ENCODE measurements around the gene CYP4F11. TPM values are rescaled to one million over a fixed set of nuclear protein-coding genes. Genes with fewer than 3 reads are reported as not detected.
"Not testable (repeated sequence)": the region's sequence is repeated elsewhere in the genome, so short reads cannot be mapped to it uniquely, and the experiment has no call there.

The CYP4F11 gene
- total and polyA plus RNA-seq, 2 donors (not counting 3 experiments of a cell fraction or from before 2014, with no cell fraction given), result not detected

- Histone ChIP-seq H3K9me1 (replicated peaks; ENCODE audit: control insufficient read depth, extremely low read depth, insufficient read depth, low read length) (no peaks in the 10 kb centered on the region), H3K9me3 (replicated peaks; ENCODE audit: control insufficient read depth, insufficient read depth, low read length) (no peaks in the 10 kb centered on the region), H3K4me2 (ENCODE audit: insufficient read depth, low read length) (no peak overlapping the region), H3K27ac (ENCODE audit: insufficient read depth, low read depth, low read length) (no peak overlapping the region), H4K20me1 (replicated peaks; ENCODE audit: control insufficient read depth, extremely low read depth, insufficient read depth, low read length) (no peaks in the 10 kb centered on the region), H3K27me3 (ENCODE audit: control insufficient read depth in 2 of 2, insufficient read depth in 2 of 2, low read length in 2 of 2) (no peaks in the 10 kb centered on the region), H3K36me3 (ENCODE audit: control insufficient read depth in 2 of 2, extremely low read depth in 1 of 2, insufficient read depth in 2 of 2, low read length in 2 of 2) (no peaks in the 10 kb centered on the region), H3K4me3 (replicated peaks in 1 of 3; ENCODE audit: insufficient read depth in 1 of 3, low read depth in 1 of 3, low read length in 3 of 3) (no peak overlapping the region), H3K4me1 (ENCODE audit: control insufficient read depth, extremely low read depth, insufficient read depth, low read length) (no peaks in the 10 kb centered on the region), H3K79me2 (ENCODE audit: control insufficient read depth, insufficient read depth, low read length) (no peaks in the 10 kb centered on the region), H3K9ac (replicated peaks; ENCODE audit: extremely low read depth, insufficient read depth, low read length) (no peak overlapping the region), H2AFZ (ENCODE audit: low read depth, low read length) (no peak overlapping the region)
- DNase-seq (ENCODE audit: low read depth, low spot score) (no peak), FAIRE-seq (no peak)
- dilution Hi-C loops (cut with MboI; ENCODE audit: extremely low pct_ligation_motif_present, low sequenced_read_pairs), result no loop called here
- CTCF ChIA-PET, result interaction anchor here (1.1 kb wide), 1 partner anchor 119 kb away, joined by 3 read pairs; no protein-coding TSS in a partner anchor
- no TSS peak for BruUV-seq (replicated peaks)
- POLR2A ChIA-PET, result no interaction called here
- TF ChIP-seq MYC (IDR thresholded peaks at IDR 0.05; ENCODE audit: low read depth, low read length) (no peak), CTCF (IDR thresholded peaks at IDR 0.05; ENCODE audit: extremely low read depth in 1 of 2, insufficient read depth in 1 of 2, low read depth in 1 of 2, low read length in 2 of 2) (no peak), EZH2 (IDR thresholded peaks at IDR 0.05; ENCODE audit: borderline replicate concordance, low read depth, low read length, severe bottlenecking) (no peak), JUN (IDR thresholded peaks at IDR 0.05; ENCODE audit: borderline replicate concordance, insufficient read depth, insufficient read length, low read depth) (no peak), FOS (IDR thresholded peaks at IDR 0.05; ENCODE audit: borderline replicate concordance, insufficient read depth, low read length) (no peak), POLR2AphosphoS5 (IDR thresholded peaks at IDR 0.05; ENCODE audit: insufficient read depth, low read depth, low read length) (no peak), GATA2 (IDR thresholded peaks at IDR 0.05; ENCODE audit: insufficient read depth, insufficient read length, low read depth, low read length) (no peak), POLR2A (IDR thresholded peaks at IDR 0.05; ENCODE audit: low read depth, low read length) (no peak), MAX (IDR thresholded peaks at IDR 0.05; ENCODE audit: insufficient read depth, insufficient read length) (no peak)
- intact Hi-C loops (cut with micrococcal nuclease), result no loop called here
These were observed 33.8 kb downstream of the CYP4F11 start for GRCh38 chr19:15900504-15900903.

- H4K20me1 ChIP-seq (replicated peaks; ENCODE audit: control insufficient read depth, extremely low read depth, insufficient read depth, low read length); DNase-seq (ENCODE audit: low read depth, low spot score); H3K4me2 ChIP-seq (ENCODE audit: insufficient read depth, low read length); POLR2A ChIA-PET; intact Hi-C loops (cut with micrococcal nuclease); H3K9me3 ChIP-seq (replicated peaks; ENCODE audit: control insufficient read depth, insufficient read depth, low read length); H3K9ac ChIP-seq (replicated peaks; ENCODE audit: extremely low read depth, insufficient read depth, low read length); H3K4me3 ChIP-seq (replicated peaks in 1 of 3; ENCODE audit: insufficient read depth in 1 of 3, low read depth in 1 of 3, low read length in 3 of 3); BruUV-seq (replicated peaks); H2AFZ ChIP-seq (ENCODE audit: low read depth, low read length); FAIRE-seq; dilution Hi-C loops (cut with MboI; ENCODE audit: extremely low pct_ligation_motif_present, low sequenced_read_pairs); H3K9me1 ChIP-seq (replicated peaks; ENCODE audit: control insufficient read depth, extremely low read depth, insufficient read depth, low read length); H3K4me1 ChIP-seq (ENCODE audit: control insufficient read depth, extremely low read depth, insufficient read depth, low read length); H3K27ac ChIP-seq (ENCODE audit: insufficient read depth, low read depth, low read length); H3K27me3 ChIP-seq (ENCODE audit: control insufficient read depth in 2 of 2, insufficient read depth in 2 of 2, low read length in 2 of 2); H3K36me3 ChIP-seq (ENCODE audit: control insufficient read depth in 2 of 2, extremely low read depth in 1 of 2, insufficient read depth in 2 of 2, low read length in 2 of 2); H3K79me2 ChIP-seq (ENCODE audit: control insufficient read depth, insufficient read depth, low read length): not testable (repeated sequence)
- CTCF ChIA-PET, result interaction anchor here (1.1 kb wide), 1 partner anchor 119 kb away, joined by 3 read pairs; no protein-coding TSS in a partner anchor
These were observed 34.3 kb downstream of the CYP4F11 start for GRCh38 chr19:15900032-15900431.

- CTCF ChIA-PET; H3K4me2 ChIP-seq (ENCODE audit: insufficient read depth, low read length); H3K79me2 ChIP-seq (ENCODE audit: control insufficient read depth, insufficient read depth, low read length); H3K4me1 ChIP-seq (ENCODE audit: control insufficient read depth, extremely low read depth, insufficient read depth, low read length); H3K9me3 ChIP-seq (replicated peaks; ENCODE audit: control insufficient read depth, insufficient read depth, low read length); H3K4me3 ChIP-seq (replicated peaks in 1 of 3; ENCODE audit: insufficient read depth in 1 of 3, low read depth in 1 of 3, low read length in 3 of 3); BruUV-seq (replicated peaks); H3K27ac ChIP-seq (ENCODE audit: insufficient read depth, low read depth, low read length); H3K9me1 ChIP-seq (replicated peaks; ENCODE audit: control insufficient read depth, extremely low read depth, insufficient read depth, low read length); FAIRE-seq; H2AFZ ChIP-seq (ENCODE audit: low read depth, low read length); H3K27me3 ChIP-seq (ENCODE audit: control insufficient read depth in 2 of 2, insufficient read depth in 2 of 2, low read length in 2 of 2); H3K36me3 ChIP-seq (ENCODE audit: control insufficient read depth in 2 of 2, extremely low read depth in 1 of 2, insufficient read depth in 2 of 2, low read length in 2 of 2); H3K9ac ChIP-seq (replicated peaks; ENCODE audit: extremely low read depth, insufficient read depth, low read length); intact Hi-C loops (cut with micrococcal nuclease); H4K20me1 ChIP-seq (replicated peaks; ENCODE audit: control insufficient read depth, extremely low read depth, insufficient read depth, low read length); dilution Hi-C loops (cut with MboI; ENCODE audit: extremely low pct_ligation_motif_present, low sequenced_read_pairs); DNase-seq (ENCODE audit: low read depth, low spot score); POLR2A ChIA-PET: not testable (repeated sequence)
These were observed 34.8 kb downstream of the CYP4F11 start for GRCh38 chr19:15899561-15899960.

Measured in endothelial cell of umbilical vein (primary cell).